ENCODE results near the gene ACAA2.

- TF ChIP-seq CTCF (IDR thresholded peaks at IDR 0.05) (no peak), POLR2A (IDR thresholded peaks at IDR 0.05) (no peak)
Observed at GRCh38 chr18:49802623-49803022, 10.7 kb downstream of the ACAA2 start.
